Upper lobe of left lung (tissue), 6 donors: ENCODE results near the gene GRID1. TPM values are rescaled to one million over a fixed set of nuclear protein-coding genes. Genes with fewer than 3 reads are reported as not detected.
"Not testable (repeated sequence)": the region's sequence is repeated elsewhere in the genome, so short reads cannot be mapped to it uniquely, and the experiment has no call there.

Source experiments
- ATAC-seq, 2 donors: fragments of 200-7000 bp; cut with Tn5 transposase; one replicate each; pipeline ENCODE4 v1.9.1; 2022; ENCODE audit warnings: mild to moderate bottlenecking in 2 of 2, moderate library complexity in 2 of 2; ENCODE audit not compliant: low FRiP score in 2 of 2
- DNase-seq, 2 donors: peaks; one replicate each; pipeline ENCODE4 v3.0.0-alpha.2; 2019 to 2020
- H3K27ac ChIP-seq, 4 donors: fragments of 200-600 bp; sonication (generic); one replicate each; pipeline ENCODE4 v1.5.1; 2016 to 2019
- H3K27me3 ChIP-seq, 4 donors: fragments of 200-600 bp; sonication (generic); one replicate each; pipeline ENCODE4 v1.5.1; 2017 to 2019
- H3K36me3 ChIP-seq, 4 donors: fragments of 200-600 bp; sonication (generic); one replicate each; pipeline ENCODE4 v1.5.1; 2016 to 2019
- H3K4me1 ChIP-seq, 4 donors: fragments of 200-600 bp; sonication (generic); one replicate each; pipeline ENCODE4 v1.5.1; 2018 to 2019
- H3K4me3 ChIP-seq, 4 donors: fragments of 200-600 bp; sonication (generic); one replicate each; pipeline ENCODE4 v1.5.1; 2017 to 2019; ENCODE audit warnings: mild to moderate bottlenecking in 2 of 4, moderate library complexity in 1 of 4
- H3K9me3 ChIP-seq, 4 donors: fragments of 200-600 bp; sonication (generic); one replicate each; pipeline ENCODE4 v1.5.1; 2018 to 2019
- CTCF ChIP-seq, 6 experiments: fragments of 450-650 bp in 4 of 6; fragments of 200-600 bp in 2 of 6; sonication (generic) in 2 of 6; IDR thresholded peaks; one replicate each; pipeline ENCODE4 v1.5.1; 2016 to 2019; ENCODE audit warnings: antibody characterized with exemption in 6 of 6
- EP300 ChIP-seq, 4 donors: sonication (generic); formaldehyde crosslinking; IDR thresholded peaks; one replicate each; pipeline ENCODE4 v1.5.1; 2017; ENCODE audit warnings: antibody characterized with exemption in 4 of 4, control low read depth in 2 of 4
- POLR2A ChIP-seq, 4 donors: fragments of 450-650 bp; IDR thresholded peaks; one replicate each; pipeline ENCODE4 v1.5.1; 2016 to 2017; ENCODE audit warnings: antibody characterized with exemption in 4 of 4, mild to moderate bottlenecking in 2 of 4
- POLR2AphosphoS5 ChIP-seq, 2 donors: sonication (generic); formaldehyde crosslinking; IDR thresholded peaks; one replicate each; pipeline ENCODE4 v1.5.1; 2017; ENCODE audit warnings: antibody characterized with exemption in 2 of 2
- WGBS, 2 donors: methylation state at CpG; one replicate each; pipeline ENCODE4 v1.1.5; 2017 to 2018; 5-methylcytosine and 5-hydroxymethylcytosine counted together
- total RNA-seq, 6 donors: library from RNA; depleted of rRNA in 4 of 6; stranded (reverse); fragments of >200 nt in 4 of 6; gene quantifications; one replicate each; pipeline versions ENCODE4 v1.1.0 to v1.2.1, GENCODE V29; 2016 to 2021
- donor health status: DM: no; HTN: no; CAD: no; lungs with moderate emphysema.
- donor health status: DM: no; HTN: yes; CAD: no; lungs with severe emphysema.

GRID1 gene
- total RNA-seq, 6 donors from 2014 or later = 1.5 to 5.2 (median 3.2) TPM

GRCh38 chr10:86113044-86113443 lies 253.6 kb downstream of the GRID1 start:
- Histone ChIP-seq H3K27ac (no peak overlapping the region), H3K4me3 (no peak overlapping the region), H3K9me3 (no peaks in the 10 kb centered on the region), H3K27me3 (no peaks in the 10 kb centered on the region), H3K36me3 (no peaks in the 10 kb centered on the region), H3K4me1 (no peaks in the 10 kb centered on the region)
- no peak for ATAC-seq
- TF ChIP-seq POLR2AphosphoS5 (IDR thresholded peaks at IDR 0.05) = no peak
- TF ChIP-seq EP300 (IDR thresholded peaks at IDR 0.05) = no peak
- no peak for TF ChIP-seq CTCF (IDR thresholded peaks at IDR 0.05)
- no peak for TF ChIP-seq POLR2A (IDR thresholded peaks at IDR 0.05)
- no peak for DNase-seq
- WGBS, 2 donors = 35 to 47% methylated on average over 1 of the region's 1 CpG

- no peaks in the 10 kb centered on the region for H3K4me1 ChIP-seq
- no peaks in the 10 kb centered on the region for H3K27me3 ChIP-seq
- no peak for TF ChIP-seq EP300 (IDR thresholded peaks at IDR 0.05)
- no peak for TF ChIP-seq POLR2A (IDR thresholded peaks at IDR 0.05)
- TF ChIP-seq POLR2AphosphoS5 (IDR thresholded peaks at IDR 0.05) = no peak
- no peak for TF ChIP-seq CTCF (IDR thresholded peaks at IDR 0.05)
- ATAC-seq (peak in 1 of 2 donors; percentile 13), DNase-seq (no peak)
- H3K36me3 ChIP-seq = no peaks in the 10 kb centered on the region
- WGBS, 2 donors = 58 to 70% methylated on average over 4 to 5 of the region's 5 CpGs
- no peak overlapping the region for H3K4me3 ChIP-seq
- H3K27ac ChIP-seq = no peak overlapping the region
- H3K9me3 ChIP-seq = no peaks in the 10 kb centered on the region
Observed at GRCh38 chr10:86111902-86112545, 254.6 kb downstream of the GRID1 start.

GRCh38 chr10:86110156-86110786 lies 256.3 kb downstream of the GRID1 start:
- Histone ChIP-seq H3K27me3 (no peaks in the 10 kb centered on the region), H3K36me3 (no peaks in the 10 kb centered on the region), H3K9me3 (no peaks in the 10 kb centered on the region), H3K27ac (no peak overlapping the region), H3K4me3 (no peak overlapping the region), H3K4me1 (no peaks in the 10 kb centered on the region)
- TF ChIP-seq POLR2AphosphoS5 (IDR thresholded peaks at IDR 0.05) (no peak), EP300 (IDR thresholded peaks at IDR 0.05) (no peak), POLR2A (IDR thresholded peaks at IDR 0.05) (no peak), CTCF (IDR thresholded peaks at IDR 0.05) (no peak)
- WGBS, 2 donors = 80 to 84% methylated on average over 6 of the region's 6 CpGs
- no peak for ATAC-seq
- DNase-seq = no peak

- Histone ChIP-seq H3K36me3 (no peaks in the 10 kb centered on the region), H3K4me3 (no peak overlapping the region), H3K9me3 (no peaks in the 10 kb centered on the region), H3K27ac (no peak overlapping the region), H3K4me1 (no peaks in the 10 kb centered on the region), H3K27me3 (no peaks in the 10 kb centered on the region)
- no peak for DNase-seq
- no peak for ATAC-seq
- 100% methylated on average over 1 of the region's 1 CpG; no CpG with 5 or more reads in 1 of the 2 donors for WGBS, 2 donors
- TF ChIP-seq POLR2AphosphoS5 (IDR thresholded peaks at IDR 0.05) (no peak), EP300 (IDR thresholded peaks at IDR 0.05) (no peak), CTCF (IDR thresholded peaks at IDR 0.05) (no peak), POLR2A (IDR thresholded peaks at IDR 0.05) (no peak)
Observed at GRCh38 chr10:86109421-86109820, 257.2 kb downstream of the GRID1 start.

GRCh38 chr10:86108696-86109095 lies 257.9 kb downstream of the GRID1 start:
- no peaks in the 10 kb centered on the region for H3K27me3 ChIP-seq
- ATAC-seq = no peak
- no peaks in the 10 kb centered on the region for H3K9me3 ChIP-seq
- TF ChIP-seq POLR2AphosphoS5 (IDR thresholded peaks at IDR 0.05) = no peak
- TF ChIP-seq POLR2A (IDR thresholded peaks at IDR 0.05) = no peak
- TF ChIP-seq EP300 (IDR thresholded peaks at IDR 0.05) = no peak
- TF ChIP-seq CTCF (IDR thresholded peaks at IDR 0.05) = no peak
- H3K36me3 ChIP-seq = no peaks in the 10 kb centered on the region
- WGBS, 2 donors = 73 to 76% methylated on average over 7 of the region's 7 CpGs
- DNase-seq = no peak
- no peak overlapping the region for H3K27ac ChIP-seq
- no peak overlapping the region for H3K4me3 ChIP-seq
- H3K4me1 ChIP-seq = no peaks in the 10 kb centered on the region

- H3K9me3 ChIP-seq, H3K27ac ChIP-seq, H3K36me3 ChIP-seq, DNase-seq, ATAC-seq, H3K4me3 ChIP-seq, H3K27me3 ChIP-seq, H3K4me1 ChIP-seq: not testable (repeated sequence)
- WGBS, 2 donors = 68 to 72% methylated on average over 15 to 16 of the region's 16 CpGs
Observed at GRCh38 chr10:86107611-86108310, 258.8 kb downstream of the GRID1 start.
